Caco-2 (cell line): ENCODE data around the gene KCTD8. TPM values are rescaled to one million over a fixed set of nuclear protein-coding genes. Genes with fewer than 3 reads are reported as not detected.

Source experiments
- BruUV-seq: library from RNA; stranded (reverse); fragments of 400-500 nt; replicated peaks from 2 replicates; lab custom pipeline; 2021; lab: Mats Ljungman, UMichigan
- CTCF ChIA-PET: fragments of 300-600 bp; sonication (Branson Sonifier 250); formaldehyde crosslinking; loops from one replicate; lab custom pipeline; 2022; ENCODE audit warnings: antibody characterized with exemption; lab: Charles Lee
- POLR2A ChIA-PET: fragments of 300-600 bp; sonication (Branson Sonifier 250); formaldehyde crosslinking; loops from one replicate; lab custom pipeline; 2022; ENCODE audit warnings: antibody characterized with exemption; lab: Charles Lee
- DNase-seq, 2 experiments: peaks; one replicate each; pipeline versions ENCODE4 v3.0.0 to v3.0.0-alpha.2; 2020 to 2022
- H3K27me3 ChIP-seq: replicated peaks from 2 replicates; pipeline ENCODE4 v1.6.0; 2011; ENCODE audit warnings: low read length; ENCODE audit not compliant: control insufficient read depth, insufficient read depth
- H3K36me3 ChIP-seq: 2 replicates; pipeline ENCODE4 v1.5.1; 2011; ENCODE audit warnings: low read length; ENCODE audit not compliant: control insufficient read depth, insufficient read depth
- H3K4me1 ChIP-seq: fragments of 250-450 bp; sonication (Bioruptor Pico); 2 replicates; pipeline ENCODE4 v1.5.1; 2020; ENCODE audit warnings: mild to moderate bottlenecking
- H3K4me3 ChIP-seq: 2 replicates; pipeline ENCODE4 v1.5.1; 2011; ENCODE audit warnings: low read depth, mild to moderate bottlenecking, control low read depth, low read length
- H3K9me3 ChIP-seq: fragments of 250-450 bp; sonication (Bioruptor Pico); 2 replicates; pipeline ENCODE4 v1.5.1; 2020; ENCODE audit warnings: mild to moderate bottlenecking, moderate library complexity
- H3K27ac Mint-ChIP-seq: one replicate; pipeline ENCODE4 v1.8.0; 2022; ENCODE audit warnings: mixed read lengths; ENCODE audit not compliant: unreplicated experiment
- H3K27me3 Mint-ChIP-seq: one replicate; pipeline ENCODE4 v1.8.0; 2022; ENCODE audit warnings: mixed read lengths; ENCODE audit not compliant: insufficient read depth, unreplicated experiment
- H3K36me3 Mint-ChIP-seq: one replicate; pipeline ENCODE4 v1.8.0; 2022; ENCODE audit warnings: mild to moderate bottlenecking, mixed read lengths; ENCODE audit not compliant: insufficient read depth, unreplicated experiment
- H3K4me1 Mint-ChIP-seq: one replicate; pipeline ENCODE4 v1.8.0; 2022; ENCODE audit warnings: low read depth, mixed read lengths; ENCODE audit not compliant: unreplicated experiment
- H3K4me3 Mint-ChIP-seq: one replicate; pipeline ENCODE4 v1.8.0; 2022; ENCODE audit warnings: mild to moderate bottlenecking, moderate library complexity, mixed read lengths; ENCODE audit not compliant: unreplicated experiment
- H3K9me3 Mint-ChIP-seq: one replicate; pipeline ENCODE4 v1.8.0; 2022; ENCODE audit warnings: mixed read lengths; ENCODE audit not compliant: unreplicated experiment
- CTCF ChIP-seq, 2 experiments: fragments of 200-600 bp in 1 of 2; IDR thresholded peaks; 1 replicate in 1 of 2; 2 replicates in 1 of 2; pipeline versions ENCODE4 v1.5.1 to v1.8.0; 2011 to 2022; ENCODE audit warnings: antibody characterized with exemption in 1 of 2, control low read depth in 1 of 2, inconsistent platforms in 1 of 2, low read depth in 1 of 2, low read length in 1 of 2, mild to moderate bottlenecking in 1 of 2, moderate library complexity in 1 of 2; ENCODE audit not compliant: insufficient read depth in 1 of 2, severe bottlenecking in 1 of 2, unreplicated experiment in 1 of 2
- intact Hi-C: fragments of 100-400 bp; cut with micrococcal nuclease; formaldehyde crosslinking; loops from one replicate; pipeline ENCODE4 v1.10.0; 2022; ENCODE audit not compliant: unreplicated experiment
- total RNA-seq: library from RNA; stranded (reverse); gene quantifications from 2 replicates; pipeline ENCODE4 v1.2.3, GENCODE V29; 2022

Gene KCTD8
- total RNA-seq, 1 experiment from 2014 or later, result not detected

GRCh38 chr4:44462259-44462658, 13.7 kb upstream of the KCTD8 start:
- Histone ChIP-seq H3K4me3 (no peak overlapping the region), H3K9me3 (0 out of 2 replicates have a peak, but pooled peaks cover 4% of the 10 kb centered on the region), H3K4me1 (no peaks in the 10 kb centered on the region), H3K27me3 (no peaks in the 10 kb centered on the region), H3K36me3 (no peaks in the 10 kb centered on the region)
- no TSS peak for BruUV-seq
- intact Hi-C loops, result no loop called here
- CTCF ChIA-PET, result no interaction called here
- H3K27ac Mint-ChIP-seq, result no peak overlapping the region
- POLR2A ChIA-PET, result no interaction called here
- H3K27me3 Mint-ChIP-seq, result no peaks in the 10 kb centered on the region
- TF ChIP-seq CTCF (IDR thresholded peaks at IDR 0.05; ENCODE audit: insufficient read depth in 1 of 2, low read depth in 1 of 2, low read length in 1 of 2, severe bottlenecking in 1 of 2, unreplicated experiment in 1 of 2), result no peak
- no peaks in the 10 kb centered on the region for H3K36me3 Mint-ChIP-seq
- H3K4me1 Mint-ChIP-seq, result no peaks in the 10 kb centered on the region
- DNase-seq, result no peak
- no peaks in the 10 kb centered on the region for H3K9me3 Mint-ChIP-seq
- H3K4me3 Mint-ChIP-seq, result no peak overlapping the region

GRCh38 chr4:44447563-44448504, 775 bp downstream of the KCTD8 start:
- no peak for DNase-seq
- TF ChIP-seq CTCF (IDR thresholded peaks at IDR 0.05; ENCODE audit: insufficient read depth in 1 of 2, low read depth in 1 of 2, low read length in 1 of 2, severe bottlenecking in 1 of 2, unreplicated experiment in 1 of 2), result no peak
- no peaks in the 10 kb centered on the region for H3K4me1 Mint-ChIP-seq
- Histone ChIP-seq H3K36me3 (no peaks in the 10 kb centered on the region), H3K27me3 (no peaks in the 10 kb centered on the region), H3K4me1 (no peaks in the 10 kb centered on the region), H3K4me3 (no peak overlapping the region), H3K9me3 (no peaks in the 10 kb centered on the region)
- H3K4me3 Mint-ChIP-seq, result no peak overlapping the region
- no peaks in the 10 kb centered on the region for H3K27me3 Mint-ChIP-seq
- no TSS peak for BruUV-seq
- ChIA-PET CTCF (no interaction called here), POLR2A (no interaction called here)
- no peaks in the 10 kb centered on the region for H3K36me3 Mint-ChIP-seq
- no peaks in the 10 kb centered on the region for H3K9me3 Mint-ChIP-seq
- intact Hi-C loops, result no loop called here
- H3K27ac Mint-ChIP-seq, result no peak overlapping the region

DNA sequence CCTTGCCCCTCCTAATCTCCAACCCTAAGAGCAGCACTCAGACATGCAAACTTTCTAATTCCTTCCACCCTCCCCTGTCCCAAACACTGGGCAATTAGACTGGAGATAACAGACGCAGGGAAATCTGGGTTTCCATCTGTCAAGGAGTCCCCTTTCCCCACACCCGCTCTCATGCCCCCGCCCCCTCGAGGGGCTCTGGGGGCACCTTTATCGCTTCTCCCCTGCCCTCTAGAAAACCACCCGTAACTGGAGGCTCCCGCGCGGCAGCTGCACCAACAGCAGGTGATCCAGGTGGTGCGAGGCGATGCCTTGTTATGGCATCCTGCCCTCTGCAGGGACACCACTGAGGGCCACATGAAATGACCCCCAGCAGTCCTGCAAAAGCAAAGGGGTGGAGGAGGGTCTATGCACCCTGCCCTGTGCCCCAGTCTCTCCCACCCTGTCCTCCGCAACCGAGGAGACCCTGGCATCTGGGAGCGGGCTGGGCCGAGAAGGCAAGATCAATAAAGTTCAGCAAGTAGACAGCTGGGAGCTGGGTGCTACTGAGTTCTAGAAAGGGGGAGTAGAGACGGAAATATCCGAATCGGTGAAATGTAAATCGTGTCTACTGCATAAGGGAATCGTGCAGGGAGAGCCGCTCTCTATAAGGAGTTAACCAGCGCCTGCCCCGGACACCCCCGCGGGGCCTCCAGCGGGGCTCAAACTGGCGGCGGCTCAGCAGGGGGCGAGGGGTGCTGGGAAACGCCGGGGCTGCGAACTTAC, 1.6 kb downstream of the KCTD8 start:
- H3K9me3 Mint-ChIP-seq, result no peaks in the 10 kb centered on the region
- no peak overlapping the region for H3K4me3 Mint-ChIP-seq
- intact Hi-C loops, result no loop called here
- Histone ChIP-seq H3K4me1 (no peaks in the 10 kb centered on the region), H3K27me3 (no peaks in the 10 kb centered on the region), H3K9me3 (no peaks in the 10 kb centered on the region), H3K36me3 (no peaks in the 10 kb centered on the region), H3K4me3 (no peak overlapping the region)
- TF ChIP-seq CTCF (IDR thresholded peaks at IDR 0.05; ENCODE audit: insufficient read depth in 1 of 2, low read depth in 1 of 2, low read length in 1 of 2, severe bottlenecking in 1 of 2, unreplicated experiment in 1 of 2), result no peak
- no peak for DNase-seq
- no peaks in the 10 kb centered on the region for H3K36me3 Mint-ChIP-seq
- CTCF ChIA-PET, result no interaction called here
- H3K27me3 Mint-ChIP-seq, result no peaks in the 10 kb centered on the region
- no TSS peak for BruUV-seq
- H3K4me1 Mint-ChIP-seq, result no peaks in the 10 kb centered on the region
- H3K27ac Mint-ChIP-seq, result no peak overlapping the region
- POLR2A ChIA-PET, result no interaction called here
